ENCODE results near the gene PIK3CA. TPM values are rescaled to one million over a fixed set of nuclear protein-coding genes. Genes with fewer than 3 reads are reported as not detected.
A peak's percentile ranks its signal among the peaks of the same experiment; 100 is the strongest.

Gene PIK3CA
- total RNA-seq, 2 donors from 2014 or later = 6.3 to 11.7 TPM

- Histone ChIP-seq H3K36me3 (replicated peaks in 1 of 2; ENCODE audit: insufficient read depth in 1 of 2, low read depth in 2 of 2) (no peaks in the 10 kb centered on the region), H3K27ac (no peak overlapping the region), H3K4me3 (no peak overlapping the region), H3K9me3 (no peaks in the 10 kb centered on the region), H3K27me3 (no peaks in the 10 kb centered on the region), H3K4me1 (peaks cover 12% of the 10 kb centered on the region)
- intact Hi-C loops (cut with DNase I) = no loop called here
- WGBS, 2 donors = 79% methylated on average over 6 of the region's 6 CpGs
- DNase-seq (no peak), ATAC-seq (no peak)
- TF ChIP-seq POLR2A (IDR thresholded peaks at IDR 0.05) (no peak), CTCF (IDR thresholded peaks at IDR 0.05) (no peak)
These were observed 42.4 kb downstream of the PIK3CA start for GRCh38 chr3:179190581-179190980.

- H3K27ac ChIP-seq = no peak overlapping the region
- H3K4me1 ChIP-seq = peaks cover 12% of the 10 kb centered on the region
- no peaks in the 10 kb centered on the region for H3K9me3 ChIP-seq
- WGBS, 2 donors = 84 to 85% methylated on average over 3 of the region's 3 CpGs
- ATAC-seq = no peak
- no peaks in the 10 kb centered on the region for H3K36me3 ChIP-seq (replicated peaks in 1 of 2; ENCODE audit: insufficient read depth in 1 of 2, low read depth in 2 of 2)
- no peak for DNase-seq
- intact Hi-C loops (cut with DNase I) = no loop called here
- no peak for TF ChIP-seq CTCF (IDR thresholded peaks at IDR 0.05)
- H3K4me3 ChIP-seq = no peak overlapping the region
- H3K27me3 ChIP-seq = no peaks in the 10 kb centered on the region
These were observed 44.4 kb downstream of the PIK3CA start for GRCh38 chr3:179192542-179192941.

GRCh38 chr3:179194931-179195330 lies 46.8 kb downstream of the PIK3CA start:
- Histone ChIP-seq H3K27ac (no peak overlapping the region), H3K4me3 (no peak overlapping the region), H3K36me3 (replicated peaks in 1 of 2; ENCODE audit: insufficient read depth in 1 of 2, low read depth in 2 of 2) (no peaks in the 10 kb centered on the region), H3K27me3 (no peaks in the 10 kb centered on the region), H3K4me1 (peaks cover 6% of the 10 kb centered on the region), H3K9me3 (no peaks in the 10 kb centered on the region)
- intact Hi-C loops (cut with DNase I) = no loop called here
- DNase-seq = peak in 1 of 4 donors; percentile 16
- 20 to 27% methylated on average over 4 of the region's 4 CpGs for WGBS, 2 donors
- TF ChIP-seq CTCF (IDR thresholded peaks at IDR 0.05) (no peak), POLR2A (IDR thresholded peaks at IDR 0.05) (no peak)
- no peak for ATAC-seq

- Histone ChIP-seq H3K9me3 (no peaks in the 10 kb centered on the region), H3K4me3 (no peak overlapping the region), H3K36me3 (replicated peaks in 1 of 2; ENCODE audit: insufficient read depth in 1 of 2, low read depth in 2 of 2) (no peaks in the 10 kb centered on the region), H3K4me1 (peaks cover 5% of the 10 kb centered on the region), H3K27me3 (no peaks in the 10 kb centered on the region), H3K27ac (no peak overlapping the region)
- no peak for TF ChIP-seq POLR2A (IDR thresholded peaks at IDR 0.05)
- no peak for TF ChIP-seq CTCF (IDR thresholded peaks at IDR 0.05)
- ATAC-seq (no peak), DNase-seq (no peak)
- 32 to 56% methylated on average over 1 of the region's 1 CpG for WGBS, 2 donors
- intact Hi-C loops (cut with DNase I) = no loop called here
These were observed 47.9 kb downstream of the PIK3CA start for GRCh38 chr3:179196098-179196497.

- Histone ChIP-seq H3K4me3 (no peak overlapping the region), H3K27ac (no peak overlapping the region), H3K27me3 (no peaks in the 10 kb centered on the region), H3K9me3 (no peaks in the 10 kb centered on the region), H3K36me3 (replicated peaks in 1 of 2; ENCODE audit: insufficient read depth in 1 of 2, low read depth in 2 of 2) (no peaks in the 10 kb centered on the region), H3K4me1 (peaks cover 5% of the 10 kb centered on the region)
- DNase-seq = no peak
- 89 to 94% methylated on average over 4 of the region's 4 CpGs for WGBS, 2 donors
- ATAC-seq = no peak
- intact Hi-C loops (cut with DNase I) = no loop called here
- no peak for TF ChIP-seq POLR2A (IDR thresholded peaks at IDR 0.05)
- TF ChIP-seq CTCF (IDR thresholded peaks at IDR 0.05) = no peak
These were observed 48.5 kb downstream of the PIK3CA start for GRCh38 chr3:179196700-179197099.
